H9 (cell line): ENCODE results near the gene NEDD4L. TPM values are rescaled to one million over a fixed set of nuclear protein-coding genes. Genes with fewer than 3 reads are reported as not detected.

Source experiments
- DNase-seq: peaks from one replicate; pipeline ENCODE4 v3.0.0-alpha.2; 2017
- H2AFZ ChIP-seq: one replicate; pipeline ENCODE4 v1.6.1; 2013; ENCODE audit warnings: mild to moderate bottlenecking, low read length, control low read depth, moderate library complexity
- H2AK5ac ChIP-seq: 2 replicates; pipeline ENCODE4 v1.6.1; 2013; ENCODE audit warnings: low read length, control low read depth, mixed read lengths; ENCODE audit not compliant: insufficient read length
- H2BK120ac ChIP-seq: one replicate; pipeline ENCODE4 v1.6.1; 2013; ENCODE audit warnings: low read depth, mild to moderate bottlenecking, low read length, control low read depth, inconsistent platforms; ENCODE audit not compliant: poor library complexity, severe bottlenecking
- H2BK12ac ChIP-seq: 2 replicates; pipeline ENCODE4 v1.6.1; 2013; ENCODE audit warnings: low read length, control low read depth, mixed read lengths, low read depth; ENCODE audit not compliant: insufficient read length
- H2BK15ac ChIP-seq: 2 replicates; pipeline ENCODE4 v1.6.1; 2013; ENCODE audit warnings: low read depth, low read length, control low read depth
- H2BK20ac ChIP-seq: one replicate; pipeline ENCODE4 v1.6.1; 2013; ENCODE audit warnings: low read depth, mild to moderate bottlenecking, low read length, control low read depth, inconsistent platforms; ENCODE audit not compliant: poor library complexity, severe bottlenecking
- H2BK5ac ChIP-seq: 2 replicates; pipeline ENCODE4 v1.6.1; 2013; ENCODE audit warnings: low read length, control low read depth, mixed read lengths; ENCODE audit not compliant: insufficient read length
- H3K14ac ChIP-seq: 2 replicates; pipeline ENCODE4 v1.6.1; 2013; ENCODE audit warnings: low read length, control low read depth; ENCODE audit not compliant: insufficient read depth
- H3K18ac ChIP-seq: 2 replicates; pipeline ENCODE4 v1.6.1; 2013; ENCODE audit warnings: low read depth, mild to moderate bottlenecking, mixed read lengths, low read length, control low read depth; ENCODE audit not compliant: insufficient read length
- H3K23ac ChIP-seq: 2 replicates; pipeline ENCODE4 v1.6.1; 2013; ENCODE audit warnings: low read length, control low read depth, mixed read lengths, low read depth; ENCODE audit not compliant: insufficient read length
- H3K23me2 ChIP-seq: 2 replicates; pipeline ENCODE4 v1.6.1; 2013; ENCODE audit warnings: low read depth, mild to moderate bottlenecking, mixed read lengths, low read length, control low read depth; ENCODE audit not compliant: insufficient read length, poor library complexity, severe bottlenecking
- H3K27ac ChIP-seq: 2 replicates; pipeline ENCODE4 v1.5.1; 2013; ENCODE audit warnings: low read length, control low read depth, mixed read lengths, low read depth; ENCODE audit not compliant: insufficient read length
- H3K27me3 ChIP-seq: 2 replicates; pipeline ENCODE4 v1.6.1; 2013; ENCODE audit warnings: low read length, control low read depth, inconsistent platforms; ENCODE audit not compliant: insufficient read depth
- H3K4ac ChIP-seq: 2 replicates; pipeline ENCODE4 v1.6.1; 2013; ENCODE audit warnings: low read depth, mild to moderate bottlenecking, control low read depth, inconsistent platforms, low read length, moderate library complexity
- H3K4me1 ChIP-seq: 2 replicates; pipeline ENCODE4 v1.6.1; 2013; ENCODE audit warnings: low read length, control low read depth, inconsistent platforms; ENCODE audit not compliant: insufficient read depth
- H3K4me2 ChIP-seq: 2 replicates; pipeline ENCODE4 v1.6.1; 2013; ENCODE audit warnings: low read length, control low read depth, mixed read lengths; ENCODE audit not compliant: insufficient read length, insufficient read depth
- H3K56ac ChIP-seq: 2 replicates; pipeline ENCODE4 v1.6.1; 2013; ENCODE audit warnings: low read depth, mild to moderate bottlenecking, mixed read lengths, low read length, control low read depth; ENCODE audit not compliant: insufficient read length
- H3K79me1 ChIP-seq: 2 replicates; pipeline ENCODE4 v1.6.1; 2013; ENCODE audit warnings: low read depth, mild to moderate bottlenecking, moderate library complexity, low read length, control low read depth, inconsistent platforms; ENCODE audit not compliant: insufficient read depth, poor library complexity, severe bottlenecking
- H3K79me2 ChIP-seq: 2 replicates; pipeline ENCODE4 v1.6.1; 2013; ENCODE audit warnings: low read length, control low read depth, inconsistent platforms; ENCODE audit not compliant: insufficient read depth
- H3K9ac ChIP-seq: 2 replicates; pipeline ENCODE4 v1.6.1; 2013; ENCODE audit warnings: low read length, control low read depth, mixed read lengths; ENCODE audit not compliant: insufficient read length; ENCODE audit errors: extremely low read depth
- H3K9me3 ChIP-seq: one replicate; pipeline ENCODE4 v1.6.1; 2013; ENCODE audit warnings: low read depth, low read length, inconsistent platforms; ENCODE audit not compliant: control insufficient read depth
- H3T11ph ChIP-seq: one replicate; pipeline ENCODE4 v1.6.1; 2013; ENCODE audit warnings: mild to moderate bottlenecking, low read length, control low read depth, inconsistent platforms
- H4K20me1 ChIP-seq: one replicate; pipeline ENCODE4 v1.6.1; 2013; ENCODE audit not compliant: control insufficient read depth, insufficient read length, insufficient read depth
- H4K5ac ChIP-seq: 2 replicates; pipeline ENCODE4 v1.6.1; 2013; ENCODE audit warnings: low read depth, mild to moderate bottlenecking, mixed read lengths, low read length, control low read depth; ENCODE audit not compliant: insufficient read length
- H4K8ac ChIP-seq: replicated peaks from 2 replicates; pipeline ENCODE4 v1.6.1; 2013; ENCODE audit warnings: low read length, control low read depth, mixed read lengths, low read depth; ENCODE audit not compliant: insufficient read length
- H4K91ac ChIP-seq: 2 replicates; pipeline ENCODE4 v1.6.1; 2013; ENCODE audit warnings: low read depth, mild to moderate bottlenecking, moderate library complexity, mixed read lengths, low read length, control low read depth; ENCODE audit not compliant: insufficient read length
- H3K27ac Mint-ChIP-seq, 3 experiments: 2 replicates in 2 of 3; 3 replicates in 1 of 3; pipeline ENCODE4 v1.8.0; 2020 to 2021; ENCODE audit warnings: mixed read lengths in 3 of 3, mild to moderate bottlenecking in 1 of 3, moderate library complexity in 1 of 3
- H3K27me3 Mint-ChIP-seq: 2 replicates; pipeline ENCODE4 v1.8.0; 2021; ENCODE audit warnings: low read depth, mild to moderate bottlenecking, moderate library complexity, mixed read lengths
- H3K36me3 Mint-ChIP-seq, 3 experiments: 2 replicates in 2 of 3; 3 replicates in 1 of 3; pipeline ENCODE4 v1.8.0; 2020 to 2021; ENCODE audit warnings: low read depth in 3 of 3, mixed read lengths in 3 of 3; ENCODE audit not compliant: insufficient read depth in 1 of 3
- H3K4me1 Mint-ChIP-seq, 2 experiments: 2 replicates each; pipeline ENCODE4 v1.8.0; 2020; ENCODE audit warnings: mixed read lengths in 2 of 2
- H3K4me3 Mint-ChIP-seq, 2 experiments: 2 replicates in 1 of 2; 3 replicates in 1 of 2; pipeline ENCODE4 v1.8.0; 2020 to 2021; ENCODE audit warnings: mild to moderate bottlenecking in 2 of 2, mixed read lengths in 2 of 2, moderate library complexity in 1 of 2
- H3K9me3 Mint-ChIP-seq, 2 experiments: 2 replicates in 1 of 2; 3 replicates in 1 of 2; pipeline ENCODE4 v1.8.0; 2020; ENCODE audit warnings: mild to moderate bottlenecking in 2 of 2, mixed read lengths in 2 of 2, moderate library complexity in 1 of 2
- CTCF ChIP-seq: fragments of 200-600 bp; sonication (generic); conservative IDR thresholded peaks from 3 replicates; pipeline ENCODE4 v1.8.0; 2021; ENCODE audit warnings: antibody characterized with exemption, mild to moderate bottlenecking
- WGBS: extraction: QIAGEN DNeasy Blood & Tissue Kit; methylation state at CpG from one replicate; pipeline ENCODE4 v1.1.7; 2013; ENCODE audit warnings: missing lambda C conversion rate, low lambda C conversion rate, mixed read lengths; ENCODE audit not compliant: insufficient read length; ENCODE audit errors: extremely low coverage; 5-methylcytosine and 5-hydroxymethylcytosine counted together
- total RNA-seq: library from RNA; stranded (reverse); gene quantifications from 2 replicates; pipeline ENCODE4 v1.2.1, GENCODE V29; 2021

Gene NEDD4L
- total RNA-seq, 1 experiment from 2014 or later, result 76.3 TPM

DNA sequence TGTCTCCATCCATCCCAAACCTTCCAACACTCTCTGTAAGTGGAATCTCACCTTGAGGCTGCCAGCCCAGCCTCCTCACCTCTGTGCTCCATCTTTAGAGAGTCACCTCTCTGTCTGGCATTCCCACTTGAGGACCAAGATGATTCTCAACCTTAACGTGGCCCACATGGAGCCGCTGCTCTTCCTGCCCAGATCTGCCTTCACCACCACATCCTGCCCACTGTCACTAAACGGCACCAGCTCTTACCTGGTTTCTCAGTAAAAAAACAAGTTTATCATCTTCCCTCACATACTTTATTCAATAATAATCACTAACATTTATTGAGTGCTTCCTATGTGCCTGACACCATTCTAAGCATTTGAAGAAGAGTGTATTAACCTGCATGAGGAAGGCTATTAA lies 80.4 kb downstream of the NEDD4L start:
- H3K36me3 Mint-ChIP-seq, result peaks cover 0 to 7% (median 0%) of the 10 kb centered on the region in 3 experiments; a peak in 3 of 7 replicates

More for the DNA sequence above, 80.4 kb downstream of the NEDD4L start:
- Histone ChIP-seq H4K8ac (no peak overlapping the region), H2BK120ac (no peak overlapping the region), H3K4me2 (no peak overlapping the region), H3K14ac (no peak overlapping the region), H3K4me1 (no peaks in the 10 kb centered on the region), H3K9ac (no peak overlapping the region), H2BK20ac (no peak overlapping the region), H2BK12ac (no peak overlapping the region), H4K20me1 (no peaks in the 10 kb centered on the region), H3K23me2 (no peaks in the 10 kb centered on the region), H2BK5ac (no peak overlapping the region), H2AFZ (no peak overlapping the region), H3T11ph (no peak overlapping the region), H3K9me3 (no peaks in the 10 kb centered on the region), H3K27ac (no peak overlapping the region), H3K79me1 (peaks cover 3% of the 10 kb centered on the region), H4K91ac (no peak overlapping the region), H3K18ac (no peak overlapping the region), H2AK5ac (no peak overlapping the region), H3K4ac (no peak overlapping the region), H2BK15ac (no peak overlapping the region), H3K79me2 (peaks cover 1% of the 10 kb centered on the region; the same call in 1 of the 2 replicates), H4K5ac (no peak overlapping the region), H3K23ac (no peak overlapping the region), H3K56ac (no peak overlapping the region), H3K27me3 (no peaks in the 10 kb centered on the region)
- Mint-ChIP-seq H3K4me3 (no peak overlapping the region), H3K4me1 (peaks cover 4 to 6% of the 10 kb centered on the region in 2 experiments; a peak in 3 of 4 replicates), H3K27ac (peak overlapping the region in 2 of 3 experiments; percentile 2 to 16; a peak in 2 of 7 replicates), H3K27me3 (no peaks in the 10 kb centered on the region), H3K9me3 (no peaks in the 10 kb centered on the region)
- no peak for DNase-seq
- no CpG with 5 or more reads among the region's 3 CpGs for WGBS
- TF ChIP-seq CTCF, result no peak
